Esophagus muscularis mucosa (tissue), 4 donors: ENCODE data around the gene LPCAT2.

ENCODE experiments used
- EP300 ChIP-seq: sonication (generic); formaldehyde crosslinking; IDR thresholded peaks from one replicate; pipeline ENCODE4 v1.6.1; 2017; ENCODE audit warnings: antibody characterized with exemption
- POLR2A ChIP-seq: fragments of 450-650 bp; IDR thresholded peaks from one replicate; pipeline ENCODE4 v1.6.1; 2017; ENCODE audit warnings: antibody characterized with exemption, moderate library complexity, mild to moderate bottlenecking, low read depth
- TF ChIP-seq, protein P1 (sequence below), 3 experiments: fragments of 200-600 bp in 2 of 3; fragments of 450-650 bp in 1 of 3; sonication (generic) in 2 of 3; IDR thresholded peaks; one replicate each; pipeline ENCODE4 v1.5.1; 2017 to 2019; ENCODE audit warnings: antibody characterized with exemption in 3 of 3, mild to moderate bottlenecking in 2 of 3, moderate library complexity in 1 of 3

DNA sequence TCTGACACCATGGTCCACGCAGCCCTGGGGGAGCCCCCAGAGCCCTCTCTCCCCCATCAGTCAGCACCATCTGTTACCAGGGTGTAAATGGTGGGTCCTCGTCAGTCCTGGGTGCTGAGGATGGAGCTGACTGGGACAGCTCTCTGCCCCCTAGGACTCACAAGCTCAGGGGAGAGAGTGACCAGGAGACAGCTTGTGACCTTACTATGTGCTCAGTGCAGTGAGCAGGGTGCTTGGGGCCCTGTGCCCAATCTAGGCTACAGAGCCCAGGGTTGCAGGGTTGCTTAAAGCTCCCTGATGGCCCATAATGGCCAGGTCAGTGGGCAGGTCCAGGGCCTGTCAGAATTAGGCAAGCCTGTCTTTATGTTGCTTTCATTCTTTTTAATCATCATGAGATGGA lies 18.6 kb upstream of the LPCAT2 start:
- TF ChIP-seq, protein P1, sequence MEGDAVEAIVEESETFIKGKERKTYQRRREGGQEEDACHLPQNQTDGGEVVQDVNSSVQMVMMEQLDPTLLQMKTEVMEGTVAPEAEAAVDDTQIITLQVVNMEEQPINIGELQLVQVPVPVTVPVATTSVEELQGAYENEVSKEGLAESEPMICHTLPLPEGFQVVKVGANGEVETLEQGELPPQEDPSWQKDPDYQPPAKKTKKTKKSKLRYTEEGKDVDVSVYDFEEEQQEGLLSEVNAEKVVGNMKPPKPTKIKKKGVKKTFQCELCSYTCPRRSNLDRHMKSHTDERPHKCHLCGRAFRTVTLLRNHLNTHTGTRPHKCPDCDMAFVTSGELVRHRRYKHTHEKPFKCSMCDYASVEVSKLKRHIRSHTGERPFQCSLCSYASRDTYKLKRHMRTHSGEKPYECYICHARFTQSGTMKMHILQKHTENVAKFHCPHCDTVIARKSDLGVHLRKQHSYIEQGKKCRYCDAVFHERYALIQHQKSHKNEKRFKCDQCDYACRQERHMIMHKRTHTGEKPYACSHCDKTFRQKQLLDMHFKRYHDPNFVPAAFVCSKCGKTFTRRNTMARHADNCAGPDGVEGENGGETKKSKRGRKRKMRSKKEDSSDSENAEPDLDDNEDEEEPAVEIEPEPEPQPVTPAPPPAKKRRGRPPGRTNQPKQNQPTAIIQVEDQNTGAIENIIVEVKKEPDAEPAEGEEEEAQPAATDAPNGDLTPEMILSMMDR (IDR thresholded peaks at IDR 0.05): no peak
- TF ChIP-seq POLR2A (no peak), EP300 (no peak)
